Endometrial microvascular endothelial cells (primary cell): Measurements from ENCODE around the gene CBLN3. TPM values are rescaled to one million over a fixed set of nuclear protein-coding genes. Genes with fewer than 3 reads are reported as not detected.

ENCODE experiments used
- in situ Hi-C: cut with HindIII; loops from 2 replicates; pipeline ENCODE4 v1.10.0; 2017; ENCODE audit warnings: low sequenced_read_pairs, low pct_unique_long_range_greater_than_20kb; ENCODE audit errors: inconsistent ontology term
- total RNA-seq: library from RNA; depleted of rRNA; stranded (reverse); fragments of >200 nt; gene quantifications from one replicate; pipeline ENCODE4 v1.2.3, GENCODE V29; 2015; ENCODE audit errors: inconsistent ontology term

The CBLN3 gene
- total RNA-seq, 1 donor from 2014 or later, result 1.3 TPM

- in situ Hi-C loops, result no loop called here
Observed at GRCh38 chr14:24411443-24412389, 17.8 kb downstream of the CBLN3 start.

DNA sequence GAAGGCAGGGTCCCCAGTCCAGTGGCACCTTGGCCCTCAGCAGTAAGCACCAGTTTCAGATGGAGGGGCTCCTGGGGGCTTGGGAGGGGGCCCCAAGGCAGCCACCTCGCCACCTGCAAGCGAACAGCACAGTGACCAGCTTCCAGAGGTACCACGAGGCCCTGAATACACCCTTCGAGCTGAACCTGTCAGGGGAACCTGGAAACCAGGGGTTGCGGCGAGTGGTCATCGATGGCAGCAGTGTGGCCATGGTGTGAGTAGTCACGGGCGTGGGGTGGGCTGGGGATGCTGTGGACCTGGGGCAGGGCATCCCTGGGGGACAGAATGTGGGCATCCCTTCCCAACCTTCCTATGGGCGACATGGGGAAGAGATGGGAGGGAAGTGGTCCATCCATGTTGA, 19.5 kb downstream of the CBLN3 start:
- in situ Hi-C loops, result no loop called here

- in situ Hi-C loops, result no loop called here
Observed at GRCh38 chr14:24409192-24409591, 20.3 kb downstream of the CBLN3 start.

DNA sequence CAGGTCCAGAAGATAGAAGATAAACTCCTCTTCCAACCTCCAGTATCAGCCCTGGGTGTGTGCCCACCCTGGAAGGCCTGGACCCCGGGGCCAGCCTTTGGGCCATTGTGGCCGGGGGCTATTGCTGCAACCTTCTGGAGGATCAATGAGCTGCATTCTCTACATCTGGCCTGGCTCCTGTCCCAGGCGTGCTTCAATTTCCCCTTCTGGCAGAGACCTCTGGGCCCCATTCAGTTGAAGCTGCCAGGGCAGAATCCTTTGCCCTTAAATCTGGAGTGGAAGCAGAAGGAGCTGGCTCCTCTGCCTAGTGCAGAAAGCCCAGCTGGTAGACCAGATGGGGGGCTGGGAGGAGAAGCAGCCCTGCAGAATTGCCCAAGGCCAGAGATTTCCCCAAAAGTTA, 20.7 kb downstream of the CBLN3 start:
- in situ Hi-C loops, result no loop called here

GRCh38 chr14:24407608-24408325, 21.7 kb downstream of the CBLN3 start:
- in situ Hi-C loops, result no loop called here

- in situ Hi-C loops, result no loop called here
Observed at GRCh38 chr14:24406416-24406815, 23.1 kb downstream of the CBLN3 start.

DNA sequence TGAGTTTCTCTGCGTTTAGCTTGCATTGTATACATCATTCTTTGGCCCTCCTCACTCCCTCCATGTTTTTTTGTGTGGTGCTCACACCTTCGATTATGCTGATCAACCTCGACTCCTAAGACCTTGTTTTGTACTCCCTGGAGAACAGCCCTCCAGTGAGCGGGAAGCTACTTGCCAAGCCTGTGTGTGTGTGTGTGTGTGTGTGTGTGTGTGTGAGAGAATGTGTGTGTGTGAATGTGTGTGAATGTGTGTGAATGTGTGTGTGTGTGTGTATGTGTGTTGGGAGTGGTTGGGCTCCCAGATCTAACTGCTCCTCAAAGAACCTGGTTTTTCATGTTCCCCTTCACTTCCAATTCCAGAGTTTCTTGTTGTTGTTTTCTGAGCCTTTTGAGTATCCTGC, 24.7 kb downstream of the CBLN3 start:
- in situ Hi-C loops, result no loop called here

DNA sequence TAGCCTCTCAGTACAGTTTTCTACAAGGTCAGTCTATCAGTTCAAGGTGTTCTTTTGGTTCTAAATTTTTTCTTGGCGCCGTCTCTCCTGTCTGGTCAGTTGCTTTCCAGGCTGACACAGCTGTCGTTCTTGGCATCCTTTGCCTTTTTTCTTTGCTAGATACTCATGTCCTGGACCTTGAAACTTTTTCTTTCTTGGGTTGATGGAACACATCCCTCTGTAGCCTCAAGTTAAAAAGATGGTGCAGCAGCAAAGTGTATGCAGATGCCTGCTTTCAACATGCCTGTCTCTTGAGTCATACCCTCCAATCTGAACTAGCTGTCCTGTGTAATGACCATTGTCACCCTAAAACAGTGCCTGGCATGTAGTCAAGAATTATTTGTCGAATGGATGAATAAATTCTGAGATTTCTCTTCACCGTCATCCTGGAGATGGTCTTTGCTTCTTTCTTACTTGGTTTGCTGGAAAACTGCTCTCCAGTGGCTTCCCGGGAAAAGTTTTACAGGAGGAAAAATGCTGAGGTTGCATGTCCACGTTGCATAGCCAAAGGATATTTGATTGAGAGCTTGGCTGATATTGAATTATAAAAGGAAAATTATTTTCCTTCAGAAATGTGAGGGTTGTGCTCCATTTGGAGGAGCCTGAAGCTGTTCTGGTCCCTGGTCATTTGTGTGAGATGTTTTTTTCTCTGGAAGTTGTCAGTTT, 26.0 kb downstream of the CBLN3 start:
- in situ Hi-C loops, result no loop called here

DNA sequence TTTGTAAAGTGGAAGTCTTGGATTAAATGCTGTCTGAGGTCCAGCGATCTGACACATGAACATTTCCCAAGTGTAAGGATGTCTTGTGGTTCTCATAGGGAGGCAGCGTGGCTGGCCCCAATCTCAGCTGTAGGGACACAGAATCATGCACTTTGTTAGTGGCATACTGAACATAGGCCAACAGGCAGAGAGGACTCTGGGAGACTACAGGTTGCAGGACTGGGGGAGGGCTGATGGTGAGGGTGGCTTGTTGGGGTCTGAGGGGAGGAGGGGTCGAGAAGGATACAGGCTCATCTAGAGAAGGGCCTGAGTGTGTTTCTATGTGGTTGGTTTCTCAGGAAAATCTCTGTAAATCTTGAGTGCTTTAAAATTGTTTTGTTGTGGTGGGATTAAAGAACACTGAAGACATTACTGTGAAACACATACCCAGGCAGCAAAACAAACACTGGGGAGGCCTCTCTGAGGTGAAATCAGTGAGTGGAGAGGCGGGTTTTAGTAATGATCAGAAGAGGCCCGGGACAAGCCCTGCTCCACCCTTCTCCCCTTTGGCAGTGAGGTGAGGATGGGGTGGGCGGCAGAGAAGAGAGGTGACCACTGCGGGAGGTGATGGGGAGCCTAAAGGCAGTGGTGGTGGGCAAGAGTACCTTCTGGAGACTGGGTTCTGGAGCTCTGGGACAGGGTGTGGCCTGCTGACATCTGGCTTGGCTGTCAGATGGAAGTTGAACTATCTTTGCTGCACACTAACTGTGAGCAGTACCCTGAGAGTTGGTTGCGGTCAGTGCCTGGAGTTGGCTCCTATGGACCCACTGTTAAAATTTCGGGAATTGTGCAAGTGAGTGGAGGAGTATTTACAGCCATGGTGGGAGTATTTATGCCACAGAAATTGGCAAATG, 27.4 kb downstream of the CBLN3 start:
- in situ Hi-C loops, result no loop called here

DNA sequence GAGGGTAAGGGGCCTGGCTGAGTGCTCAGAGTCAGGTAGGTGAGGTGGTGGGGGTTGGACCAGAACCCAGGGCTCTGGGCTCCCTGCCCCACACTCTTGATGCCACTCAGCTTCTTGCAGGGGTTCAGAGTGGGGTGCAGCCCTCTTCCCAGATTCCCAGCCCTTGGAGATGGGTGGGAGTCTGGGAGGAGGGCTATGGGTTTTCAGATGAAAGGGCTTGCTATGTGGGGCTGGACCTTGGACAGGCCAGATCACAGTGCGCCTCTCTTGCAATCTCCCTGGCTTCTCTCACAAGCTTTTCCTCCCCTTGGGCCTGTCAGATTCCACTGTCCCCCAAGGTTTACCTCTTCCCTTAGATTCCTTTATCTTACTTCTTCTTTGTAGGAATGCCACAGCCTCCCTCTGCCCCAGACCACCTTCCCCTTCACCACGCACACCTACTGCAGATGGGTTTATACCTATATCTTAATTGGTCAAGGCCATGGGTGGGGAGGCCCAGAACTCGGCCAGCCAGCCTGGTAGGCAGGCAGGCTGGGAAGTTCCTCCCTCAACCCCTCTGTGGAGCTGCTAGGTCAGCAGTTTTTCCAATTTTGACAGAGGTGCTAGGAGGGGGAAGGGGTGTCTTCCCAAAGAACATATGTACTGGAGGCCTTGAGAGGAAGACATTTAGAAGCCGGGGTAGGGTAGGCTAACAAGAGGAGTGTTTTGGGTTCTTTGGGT, 29.3 kb downstream of the CBLN3 start:
- in situ Hi-C loops, result no loop called here

DNA sequence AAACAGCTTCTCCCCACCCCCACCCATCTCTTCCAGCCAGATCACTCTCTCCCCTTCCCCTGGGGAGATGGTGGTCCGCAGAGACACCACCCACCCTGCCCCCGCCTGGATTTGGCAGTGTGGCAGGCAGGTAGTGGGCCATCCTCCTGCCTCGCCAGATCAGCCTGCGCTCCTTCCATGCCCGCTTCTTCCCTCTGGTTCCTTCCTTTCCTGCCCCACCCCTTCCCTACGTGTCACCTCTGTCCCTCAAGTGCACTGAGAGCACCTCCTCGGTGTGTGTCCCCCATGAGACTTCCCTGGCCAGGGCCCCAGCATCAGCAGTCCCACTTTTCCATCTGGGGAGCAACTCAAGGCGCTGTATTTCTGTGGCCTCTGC, 30.0 kb downstream of the CBLN3 start:
- in situ Hi-C loops, result no loop called here

DNA sequence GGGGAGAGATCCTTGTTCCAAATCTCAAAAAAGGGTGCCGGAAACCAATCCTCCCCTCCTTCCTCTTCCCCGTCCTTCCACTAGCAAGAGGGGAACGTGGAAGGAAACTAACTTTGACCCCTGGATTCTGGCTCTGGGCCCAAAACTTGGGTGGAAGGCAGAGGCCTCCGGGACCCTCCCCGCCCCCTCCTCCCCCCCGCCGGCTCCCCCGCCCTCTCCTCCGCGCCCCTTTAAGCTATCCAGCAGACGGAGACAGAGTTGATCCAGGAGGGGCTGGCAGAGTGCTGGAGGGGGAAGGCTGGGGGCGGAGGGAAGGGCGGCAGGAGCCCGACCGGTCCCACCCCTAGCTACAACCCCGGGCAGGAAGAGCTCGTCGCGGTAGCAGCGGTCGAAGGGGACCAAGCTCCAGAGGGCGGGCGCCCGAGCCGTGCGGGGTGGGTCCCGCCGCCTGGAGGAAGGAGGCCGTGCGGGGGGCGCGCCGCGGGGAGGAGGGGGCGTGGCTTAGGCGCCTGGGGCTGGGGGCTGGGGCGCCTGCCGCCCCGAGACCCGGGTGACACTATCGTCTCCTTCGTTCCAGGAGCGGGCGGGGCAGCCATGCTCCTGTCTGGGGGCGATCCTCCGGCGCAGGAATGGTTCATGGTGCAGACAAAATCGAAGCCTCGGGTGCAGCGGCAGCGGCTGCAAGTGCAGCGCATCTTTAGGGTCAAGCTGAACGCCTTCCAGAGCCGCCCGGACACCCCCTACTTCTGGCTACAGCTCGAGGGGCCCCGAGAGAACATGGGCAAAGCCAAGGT, 30.6 kb downstream of the CBLN3 start, which contains the start of gene NYNRIN:
Gene NYNRIN (plus strand): TSS at position 351 of the 794 bp plus-strand sequence. CDS start 244 bp downstream, at position 595.
- in situ Hi-C loops, result no loop called here

DNA sequence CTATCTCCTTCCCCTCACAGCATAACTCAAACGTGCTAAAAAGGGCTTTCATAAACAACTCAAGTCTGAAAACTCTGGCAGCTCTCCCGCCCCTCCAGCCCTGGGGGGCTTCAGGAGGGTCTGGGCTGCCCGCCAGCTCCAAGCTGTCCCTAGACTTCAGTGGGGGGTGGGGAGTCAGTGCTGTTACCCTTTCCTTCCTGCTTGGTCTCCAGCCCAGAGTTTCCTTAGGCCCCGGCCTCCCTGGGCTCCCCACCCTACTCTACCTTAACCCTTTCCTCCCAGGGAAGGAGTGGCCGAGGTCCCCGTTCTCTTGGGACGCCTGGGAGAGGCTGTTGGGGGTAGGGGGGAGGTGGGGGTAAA, 31.2 kb downstream of the CBLN3 start:
- in situ Hi-C loops, result no loop called here

- in situ Hi-C loops, result no loop called here
Observed at GRCh38 chr14:24397639-24398292, 31.7 kb downstream of the CBLN3 start.

DNA sequence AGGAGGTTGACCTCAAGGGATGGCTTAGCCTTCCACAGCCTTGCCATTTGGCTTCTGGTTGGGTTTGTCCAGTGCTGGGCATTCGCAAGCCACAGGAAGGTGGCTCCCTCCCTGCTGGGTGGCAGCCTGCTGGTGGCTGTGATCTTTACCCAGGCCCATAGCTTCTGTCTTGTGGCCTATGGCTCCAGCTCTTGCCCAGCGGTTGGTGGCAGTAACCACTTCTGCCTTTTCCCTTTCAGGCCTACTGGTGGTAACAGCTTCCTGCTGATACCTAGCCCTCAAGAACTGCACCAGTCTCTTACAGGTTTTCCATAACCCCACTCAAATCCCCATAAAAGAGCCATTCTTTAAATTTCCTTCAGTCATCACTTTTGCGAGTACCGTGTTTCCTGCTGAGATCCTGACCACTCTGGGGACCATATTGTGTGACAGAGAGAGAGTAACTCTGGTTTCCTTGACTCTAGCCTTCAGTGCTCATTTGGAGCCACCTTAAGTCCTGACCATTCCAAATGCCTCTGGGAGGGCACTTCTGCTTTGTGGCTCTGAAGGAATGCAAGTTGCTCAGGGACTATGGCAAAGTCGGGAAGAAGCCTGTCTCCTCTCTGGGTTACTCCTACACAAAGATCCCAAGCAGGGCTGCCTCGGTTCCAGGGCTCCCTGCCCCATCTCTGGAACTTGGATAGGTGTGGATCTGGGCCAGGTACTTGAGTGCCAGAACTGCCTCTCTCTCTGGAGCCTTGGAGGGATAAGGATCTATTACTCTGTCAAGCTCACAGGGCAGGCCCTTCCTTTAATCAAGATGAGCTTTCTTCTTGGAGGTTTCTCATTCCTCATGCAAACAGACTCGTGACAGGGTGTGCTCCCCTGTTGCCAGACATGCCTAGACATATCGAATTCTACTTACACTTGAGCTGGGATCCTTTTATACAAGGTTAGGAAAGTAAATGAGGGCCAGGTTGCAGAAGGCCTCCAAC, 33.6 kb downstream of the CBLN3 start:
- in situ Hi-C loops, result no loop called here

DNA sequence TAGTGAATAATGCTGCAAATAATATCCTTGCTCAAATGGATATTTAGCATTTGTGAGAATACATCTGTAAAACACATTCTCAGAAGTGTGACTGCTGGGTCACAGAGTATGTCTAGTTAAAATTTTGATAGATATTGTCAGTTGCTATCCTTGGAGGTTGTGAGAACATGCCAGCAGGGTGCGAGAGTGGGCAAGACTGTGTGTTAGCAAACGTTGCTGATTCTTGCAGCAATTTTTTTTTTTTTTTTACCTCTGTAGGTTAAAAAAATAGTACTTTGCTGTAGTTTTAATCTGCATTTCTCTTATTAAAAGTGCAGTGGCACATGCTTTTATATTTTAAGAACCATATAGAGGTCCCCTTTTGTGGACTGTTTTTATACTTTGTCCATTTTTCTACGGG, 35.2 kb downstream of the CBLN3 start:
- in situ Hi-C loops, result no loop called here
